NCI-H2227 (cell line): ENCODE results near the gene DAB2IP.
"Not testable (repeated sequence)": the region's sequence is repeated elsewhere in the genome, so short reads cannot be mapped to it uniquely, and the experiment has no call there.

Source experiments
- DNase-seq: peaks from one replicate; lab custom pipeline; 2025; ENCODE audit not compliant: unreplicated experiment; lab: John Stamatoyannopoulos, UW

Gene DAB2IP

GRCh38 chr9:121785673-121786542, 134.5 kb downstream of the DAB2IP start:
- no peak for DNase-seq

GRCh38 chr9:121786543-121786948, 135.1 kb downstream of the DAB2IP start:
- no peak for DNase-seq

- no peak for DNase-seq
These were observed 135.6 kb downstream of the DAB2IP start for GRCh38 chr9:121786998-121787422.

- no peak for DNase-seq
These were observed 137.4 kb downstream of the DAB2IP start for GRCh38 chr9:121788686-121789366.

- no peak for DNase-seq
These were observed 139.4 kb downstream of the DAB2IP start for GRCh38 chr9:121790841-121791240.

- not testable (repeated sequence) for DNase-seq
These were observed 141.0 kb downstream of the DAB2IP start for GRCh38 chr9:121792476-121792875.

GRCh38 chr9:121794334-121794733, 142.9 kb downstream of the DAB2IP start:
- DNase-seq, result not testable (repeated sequence)

- no peak for DNase-seq
These were observed 145.6 kb downstream of the DAB2IP start for GRCh38 chr9:121797081-121797480.

- DNase-seq, result no peak
These were observed 147.5 kb downstream of the DAB2IP start for GRCh38 chr9:121798941-121799340.

GRCh38 chr9:121800376-121800775, 148.9 kb downstream of the DAB2IP start:
- DNase-seq, result no peak

GRCh38 chr9:121801579-121801978, 150.1 kb downstream of the DAB2IP start:
- no peak for DNase-seq

- no peak for DNase-seq
These were observed 151.3 kb downstream of the DAB2IP start for GRCh38 chr9:121802753-121803152.

GRCh38 chr9:121807069-121807822, 155.8 kb downstream of the DAB2IP start:
- DNase-seq, result no peak

GRCh38 chr9:121807823-121808278, 156.4 kb downstream of the DAB2IP start:
- DNase-seq, result peak; percentile 40

- DNase-seq, result no peak
These were observed 157.3 kb downstream of the DAB2IP start for GRCh38 chr9:121808781-121809180.

- no peak for DNase-seq
These were observed 158.1 kb downstream of the DAB2IP start for GRCh38 chr9:121809356-121810050.

GRCh38 chr9:121810489-121810888, 159.1 kb downstream of the DAB2IP start:
- no peak for DNase-seq

GRCh38 chr9:121811140-121811539, 159.7 kb downstream of the DAB2IP start:
- DNase-seq, result no peak

- DNase-seq, result no peak
These were observed 160.3 kb downstream of the DAB2IP start for GRCh38 chr9:121811751-121812150.

GRCh38 chr9:121812159-121812735, 160.8 kb downstream of the DAB2IP start:
- no peak for DNase-seq
